Small intestine (tissue), 7 donors: ENCODE results near the gene SEC16A. TPM values are rescaled to one million over a fixed set of nuclear protein-coding genes. Genes with fewer than 3 reads are reported as not detected.

Experiments
- DNase-seq, 2 donors: peaks; one replicate each; pipeline versions ENCODE4 v3.0.0 to v3.0.0-alpha.2; 2013
- FAIRE-seq: peaks from 2 replicates; lab custom pipeline; 2012; peaks lifted over from hg19 to GRCh38; lab: Jason Lieb, UNC
- H3K27ac ChIP-seq, 3 donors: one replicate each; pipeline ENCODE4 v1.5.1; 2013; ENCODE audit warnings: low read length in 2 of 3, mild to moderate bottlenecking in 2 of 3, control low read depth in 1 of 3, inconsistent platforms in 1 of 3, low read depth in 1 of 3, moderate library complexity in 1 of 3
- H3K27me3 ChIP-seq, 3 donors: one replicate each; pipeline ENCODE4 v1.6.1; 2013; ENCODE audit warnings: low read length in 3 of 3, inconsistent platforms in 1 of 3; ENCODE audit not compliant: control insufficient read depth in 3 of 3, insufficient read depth in 3 of 3
- H3K36me3 ChIP-seq, 3 donors: one replicate each; pipeline ENCODE4 v1.6.1; 2013; ENCODE audit warnings: low read length in 3 of 3, inconsistent platforms in 1 of 3, low read depth in 1 of 3, mild to moderate bottlenecking in 1 of 3, moderate library complexity in 1 of 3; ENCODE audit not compliant: control insufficient read depth in 3 of 3, insufficient read depth in 2 of 3
- H3K4me1 ChIP-seq, 3 donors: one replicate each; pipeline ENCODE4 v1.6.1; 2013; ENCODE audit warnings: low read length in 2 of 3, inconsistent platforms in 1 of 3, low read depth in 1 of 3, mild to moderate bottlenecking in 1 of 3, moderate library complexity in 1 of 3; ENCODE audit not compliant: control insufficient read depth in 3 of 3, insufficient read depth in 2 of 3
- H3K4me3 ChIP-seq, 3 donors: one replicate each; pipeline ENCODE4 v1.5.1; 2013; ENCODE audit warnings: low read length in 3 of 3, control low read depth in 1 of 3, inconsistent platforms in 1 of 3, low read depth in 1 of 3, mild to moderate bottlenecking in 1 of 3, moderate library complexity in 1 of 3
- H3K9me3 ChIP-seq, 2 donors: one replicate each; pipeline ENCODE4 v1.6.1; 2013; ENCODE audit warnings: low read depth in 1 of 2, low read length in 1 of 2; ENCODE audit not compliant: control insufficient read depth in 2 of 2, insufficient read depth in 1 of 2
- WGBS, 3 donors: extraction: QIAGEN DNeasy Blood & Tissue Kit; methylation state at CpG; one replicate each; pipeline ENCODE4 v1.1.7; 2013; 5-methylcytosine and 5-hydroxymethylcytosine counted together
- polyA plus RNA-seq, 4 donors: library from polyadenylated mRNA; stranded (reverse) in 3 of 4; unstranded in 1 of 4; fragments of 200-250 nt in 3 of 4; fragments of 120-200 nt in 1 of 4; gene quantifications; one replicate each; pipeline versions ENCODE4 v1.2.1 to v1.2.3, GENCODE V29; 2013
- donor health status: healthy with polysubstance abuse.
- donor health status: control.
- donor health status: control.
- donor health status: Bipolar disorder and iron deficiency.
- donor health status: healthy.

The SEC16A gene
- polyA plus RNA-seq, 4 donors, result 37.4 to 54.8 (median 39.7) TPM

GRCh38 chr9:136508729-136509500 lies 26.1 kb upstream of the SEC16A start:
- H3K36me3 ChIP-seq, result peaks cover 25 to 99% (median 46%) of the 10 kb centered on the region in 3 donors
- no peaks in the 10 kb centered on the region for H3K4me1 ChIP-seq
- no peak for DNase-seq
- no peak overlapping the region for H3K4me3 ChIP-seq
- no peaks in the 10 kb centered on the region for H3K9me3 ChIP-seq
- WGBS, 3 donors, result 85 to 87% (median 87%) methylated on average over 35 to 37 of the region's 37 CpGs
- no peak for FAIRE-seq
- no peaks in the 10 kb centered on the region for H3K27me3 ChIP-seq
- peak overlapping the region in 1 of 3 donors; percentile 0 for H3K27ac ChIP-seq

- no peak for DNase-seq
- WGBS, 3 donors, result 94 to 95% (median 95%) methylated on average over 20 to 23 of the region's 23 CpGs
- Histone ChIP-seq H3K36me3 (peaks cover 34 to 99% (median 53%) of the 10 kb centered on the region in 3 donors), H3K27me3 (no peaks in the 10 kb centered on the region), H3K27ac (no peak overlapping the region), H3K4me3 (no peak overlapping the region), H3K4me1 (no peaks in the 10 kb centered on the region), H3K9me3 (no peaks in the 10 kb centered on the region)
- FAIRE-seq, result no peak
Observed at GRCh38 chr9:136507992-136508375, 25.1 kb upstream of the SEC16A start.

GRCh38 chr9:136507221-136507991 lies 24.6 kb upstream of the SEC16A start:
- no peak for DNase-seq
- Histone ChIP-seq H3K4me1 (no peaks in the 10 kb centered on the region), H3K27me3 (no peaks in the 10 kb centered on the region), H3K4me3 (no peak overlapping the region), H3K9me3 (no peaks in the 10 kb centered on the region), H3K36me3 (peaks cover 34 to 99% (median 56%) of the 10 kb centered on the region in 3 donors), H3K27ac (no peak overlapping the region)
- 92 to 96% (median 93%) methylated on average over 26 to 28 of the region's 28 CpGs for WGBS, 3 donors
- FAIRE-seq, result no peak

- no peak for DNase-seq
- FAIRE-seq, result no peak
- 88 to 90% (median 89%) methylated on average over 28 to 30 of the region's 30 CpGs for WGBS, 3 donors
- Histone ChIP-seq H3K36me3 (peaks cover 38 to 99% (median 57%) of the 10 kb centered on the region in 3 donors), H3K4me3 (no peak overlapping the region), H3K27me3 (no peaks in the 10 kb centered on the region), H3K9me3 (no peaks in the 10 kb centered on the region), H3K4me1 (no peaks in the 10 kb centered on the region), H3K27ac (no peak overlapping the region)
Observed at GRCh38 chr9:136506425-136506824, 23.6 kb upstream of the SEC16A start.

GRCh38 chr9:136505406-136506403 lies 22.9 kb upstream of the SEC16A start:
- Histone ChIP-seq H3K36me3 (peaks cover 38 to 97% (median 52%) of the 10 kb centered on the region in 3 donors), H3K9me3 (no peaks in the 10 kb centered on the region), H3K4me1 (no peaks in the 10 kb centered on the region), H3K27me3 (no peaks in the 10 kb centered on the region), H3K4me3 (no peak overlapping the region), H3K27ac (no peak overlapping the region)
- 92 to 95% (median 95%) methylated on average over 48 to 51 of the region's 51 CpGs for WGBS, 3 donors
- DNase-seq (no peak), FAIRE-seq (no peak)

GRCh38 chr9:136504512-136505348 lies 21.9 kb upstream of the SEC16A start:
- FAIRE-seq, result no peak
- H3K36me3 ChIP-seq, result peaks cover 38 to 97% (median 46%) of the 10 kb centered on the region in 3 donors
- no peak for DNase-seq
- no peaks in the 10 kb centered on the region for H3K9me3 ChIP-seq
- H3K27me3 ChIP-seq, result no peaks in the 10 kb centered on the region
- H3K4me1 ChIP-seq, result no peaks in the 10 kb centered on the region
- WGBS, 3 donors, result 95% methylated on average over 60 to 68 of the region's 68 CpGs
- no peak overlapping the region for H3K27ac ChIP-seq
- no peak overlapping the region for H3K4me3 ChIP-seq

GRCh38 chr9:136502940-136503550 lies 20.2 kb upstream of the SEC16A start:
- Histone ChIP-seq H3K36me3 (peaks cover 47 to 96% (median 48%) of the 10 kb centered on the region in 3 donors), H3K4me3 (no peak overlapping the region), H3K27me3 (no peaks in the 10 kb centered on the region), H3K9me3 (no peaks in the 10 kb centered on the region), H3K4me1 (no peaks in the 10 kb centered on the region), H3K27ac (no peak overlapping the region)
- no peak for FAIRE-seq
- 84 to 88% (median 87%) methylated on average over 28 to 33 of the region's 33 CpGs for WGBS, 3 donors
- no peak for DNase-seq
